Sigmoid colon (tissue), 4 donors: Measurements from ENCODE around the gene DGKI.

ENCODE experiments used
- EP300 ChIP-seq, 4 donors: sonication (generic); formaldehyde crosslinking; IDR thresholded peaks; one replicate each; pipeline ENCODE4 v1.6.1; 2017; ENCODE audit warnings: antibody characterized with exemption in 4 of 4
- POLR2A ChIP-seq, 2 donors: fragments of 450-650 bp; IDR thresholded peaks; one replicate each; pipeline ENCODE4 v1.6.1; 2016; ENCODE audit warnings: antibody characterized with exemption in 2 of 2, mild to moderate bottlenecking in 2 of 2, moderate library complexity in 2 of 2
- POLR2AphosphoS5 ChIP-seq, 4 donors: sonication (generic); formaldehyde crosslinking; IDR thresholded peaks; one replicate each; pipeline ENCODE4 v1.6.1; 2017; ENCODE audit warnings: antibody characterized with exemption in 4 of 4
- TF ChIP-seq, protein P1 (sequence below), 4 experiments: fragments of 450-650 bp in 3 of 4; fragments of 200-600 bp in 1 of 4; IDR thresholded peaks; one replicate each; pipeline ENCODE4 v1.5.1; 2016 to 2019; ENCODE audit warnings: antibody characterized with exemption in 4 of 4, mild to moderate bottlenecking in 3 of 4, moderate library complexity in 2 of 4

DNA sequence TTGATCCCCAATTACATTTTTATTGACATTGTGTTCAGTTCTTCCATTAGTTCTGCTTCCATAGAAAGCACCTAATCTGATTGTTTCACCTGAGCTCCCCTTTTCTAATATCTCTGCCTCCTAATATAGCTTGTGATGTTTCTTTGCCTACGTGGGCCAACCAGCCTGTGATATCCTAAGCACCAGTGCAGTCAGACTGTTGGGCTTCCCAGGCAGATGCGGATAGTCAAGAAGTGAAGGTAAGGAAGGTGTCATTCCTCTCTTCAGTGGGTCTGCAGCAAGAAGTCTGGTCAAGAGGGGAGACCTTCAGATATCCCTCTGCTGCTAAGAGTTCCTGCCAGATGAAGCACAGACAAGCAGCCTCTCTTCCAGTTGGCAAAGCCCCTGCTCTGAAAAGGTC, 16.2 kb upstream of the DGKI start:
- no peak for TF ChIP-seq POLR2AphosphoS5 (IDR thresholded peaks at IDR 0.05)
- TF ChIP-seq, protein P1, sequence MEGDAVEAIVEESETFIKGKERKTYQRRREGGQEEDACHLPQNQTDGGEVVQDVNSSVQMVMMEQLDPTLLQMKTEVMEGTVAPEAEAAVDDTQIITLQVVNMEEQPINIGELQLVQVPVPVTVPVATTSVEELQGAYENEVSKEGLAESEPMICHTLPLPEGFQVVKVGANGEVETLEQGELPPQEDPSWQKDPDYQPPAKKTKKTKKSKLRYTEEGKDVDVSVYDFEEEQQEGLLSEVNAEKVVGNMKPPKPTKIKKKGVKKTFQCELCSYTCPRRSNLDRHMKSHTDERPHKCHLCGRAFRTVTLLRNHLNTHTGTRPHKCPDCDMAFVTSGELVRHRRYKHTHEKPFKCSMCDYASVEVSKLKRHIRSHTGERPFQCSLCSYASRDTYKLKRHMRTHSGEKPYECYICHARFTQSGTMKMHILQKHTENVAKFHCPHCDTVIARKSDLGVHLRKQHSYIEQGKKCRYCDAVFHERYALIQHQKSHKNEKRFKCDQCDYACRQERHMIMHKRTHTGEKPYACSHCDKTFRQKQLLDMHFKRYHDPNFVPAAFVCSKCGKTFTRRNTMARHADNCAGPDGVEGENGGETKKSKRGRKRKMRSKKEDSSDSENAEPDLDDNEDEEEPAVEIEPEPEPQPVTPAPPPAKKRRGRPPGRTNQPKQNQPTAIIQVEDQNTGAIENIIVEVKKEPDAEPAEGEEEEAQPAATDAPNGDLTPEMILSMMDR (IDR thresholded peaks at IDR 0.05), result no peak
- TF ChIP-seq POLR2A (IDR thresholded peaks at IDR 0.05), result no peak
- no peak for TF ChIP-seq EP300 (IDR thresholded peaks at IDR 0.05)
